H9 (cell line): ENCODE measurements around the gene TSPAN11. TPM values are rescaled to one million over a fixed set of nuclear protein-coding genes. Genes with fewer than 3 reads are reported as not detected.

Source experiments
- DNase-seq: peaks from one replicate; pipeline ENCODE4 v3.0.0-alpha.2; 2017
- H2AFZ ChIP-seq: one replicate; pipeline ENCODE4 v1.6.1; 2013; ENCODE audit warnings: mild to moderate bottlenecking, low read length, control low read depth, moderate library complexity
- H2AK5ac ChIP-seq: 2 replicates; pipeline ENCODE4 v1.6.1; 2013; ENCODE audit warnings: low read length, control low read depth, mixed read lengths; ENCODE audit not compliant: insufficient read length
- H2BK120ac ChIP-seq: one replicate; pipeline ENCODE4 v1.6.1; 2013; ENCODE audit warnings: low read depth, mild to moderate bottlenecking, low read length, control low read depth, inconsistent platforms; ENCODE audit not compliant: poor library complexity, severe bottlenecking
- H2BK12ac ChIP-seq: 2 replicates; pipeline ENCODE4 v1.6.1; 2013; ENCODE audit warnings: low read length, control low read depth, mixed read lengths, low read depth; ENCODE audit not compliant: insufficient read length
- H2BK15ac ChIP-seq: 2 replicates; pipeline ENCODE4 v1.6.1; 2013; ENCODE audit warnings: low read depth, low read length, control low read depth
- H2BK20ac ChIP-seq: one replicate; pipeline ENCODE4 v1.6.1; 2013; ENCODE audit warnings: low read depth, mild to moderate bottlenecking, low read length, control low read depth, inconsistent platforms; ENCODE audit not compliant: poor library complexity, severe bottlenecking
- H2BK5ac ChIP-seq: 2 replicates; pipeline ENCODE4 v1.6.1; 2013; ENCODE audit warnings: low read length, control low read depth, mixed read lengths; ENCODE audit not compliant: insufficient read length
- H3K14ac ChIP-seq: 2 replicates; pipeline ENCODE4 v1.6.1; 2013; ENCODE audit warnings: low read length, control low read depth; ENCODE audit not compliant: insufficient read depth
- H3K18ac ChIP-seq: 2 replicates; pipeline ENCODE4 v1.6.1; 2013; ENCODE audit warnings: low read depth, mild to moderate bottlenecking, mixed read lengths, low read length, control low read depth; ENCODE audit not compliant: insufficient read length
- H3K23ac ChIP-seq: 2 replicates; pipeline ENCODE4 v1.6.1; 2013; ENCODE audit warnings: low read length, control low read depth, mixed read lengths, low read depth; ENCODE audit not compliant: insufficient read length
- H3K23me2 ChIP-seq: 2 replicates; pipeline ENCODE4 v1.6.1; 2013; ENCODE audit warnings: low read depth, mild to moderate bottlenecking, mixed read lengths, low read length, control low read depth; ENCODE audit not compliant: insufficient read length, poor library complexity, severe bottlenecking
- H3K27ac ChIP-seq: 2 replicates; pipeline ENCODE4 v1.5.1; 2013; ENCODE audit warnings: low read length, control low read depth, mixed read lengths, low read depth; ENCODE audit not compliant: insufficient read length
- H3K27me3 ChIP-seq: 2 replicates; pipeline ENCODE4 v1.6.1; 2013; ENCODE audit warnings: low read length, control low read depth, inconsistent platforms; ENCODE audit not compliant: insufficient read depth
- H3K4ac ChIP-seq: 2 replicates; pipeline ENCODE4 v1.6.1; 2013; ENCODE audit warnings: low read depth, mild to moderate bottlenecking, control low read depth, inconsistent platforms, low read length, moderate library complexity
- H3K4me1 ChIP-seq: 2 replicates; pipeline ENCODE4 v1.6.1; 2013; ENCODE audit warnings: low read length, control low read depth, inconsistent platforms; ENCODE audit not compliant: insufficient read depth
- H3K4me2 ChIP-seq: 2 replicates; pipeline ENCODE4 v1.6.1; 2013; ENCODE audit warnings: low read length, control low read depth, mixed read lengths; ENCODE audit not compliant: insufficient read length, insufficient read depth
- H3K56ac ChIP-seq: 2 replicates; pipeline ENCODE4 v1.6.1; 2013; ENCODE audit warnings: low read depth, mild to moderate bottlenecking, mixed read lengths, low read length, control low read depth; ENCODE audit not compliant: insufficient read length
- H3K79me1 ChIP-seq: 2 replicates; pipeline ENCODE4 v1.6.1; 2013; ENCODE audit warnings: low read depth, mild to moderate bottlenecking, moderate library complexity, low read length, control low read depth, inconsistent platforms; ENCODE audit not compliant: insufficient read depth, poor library complexity, severe bottlenecking
- H3K79me2 ChIP-seq: 2 replicates; pipeline ENCODE4 v1.6.1; 2013; ENCODE audit warnings: low read length, control low read depth, inconsistent platforms; ENCODE audit not compliant: insufficient read depth
- H3K9ac ChIP-seq: 2 replicates; pipeline ENCODE4 v1.6.1; 2013; ENCODE audit warnings: low read length, control low read depth, mixed read lengths; ENCODE audit not compliant: insufficient read length; ENCODE audit errors: extremely low read depth
- H3K9me3 ChIP-seq: one replicate; pipeline ENCODE4 v1.6.1; 2013; ENCODE audit warnings: low read depth, low read length, inconsistent platforms; ENCODE audit not compliant: control insufficient read depth
- H3T11ph ChIP-seq: one replicate; pipeline ENCODE4 v1.6.1; 2013; ENCODE audit warnings: mild to moderate bottlenecking, low read length, control low read depth, inconsistent platforms
- H4K20me1 ChIP-seq: one replicate; pipeline ENCODE4 v1.6.1; 2013; ENCODE audit not compliant: control insufficient read depth, insufficient read length, insufficient read depth
- H4K5ac ChIP-seq: 2 replicates; pipeline ENCODE4 v1.6.1; 2013; ENCODE audit warnings: low read depth, mild to moderate bottlenecking, mixed read lengths, low read length, control low read depth; ENCODE audit not compliant: insufficient read length
- H4K8ac ChIP-seq: replicated peaks from 2 replicates; pipeline ENCODE4 v1.6.1; 2013; ENCODE audit warnings: low read length, control low read depth, mixed read lengths, low read depth; ENCODE audit not compliant: insufficient read length
- H4K91ac ChIP-seq: 2 replicates; pipeline ENCODE4 v1.6.1; 2013; ENCODE audit warnings: low read depth, mild to moderate bottlenecking, moderate library complexity, mixed read lengths, low read length, control low read depth; ENCODE audit not compliant: insufficient read length
- H3K27ac Mint-ChIP-seq, 3 experiments: 2 replicates in 2 of 3; 3 replicates in 1 of 3; pipeline ENCODE4 v1.8.0; 2020 to 2021; ENCODE audit warnings: mixed read lengths in 3 of 3, mild to moderate bottlenecking in 1 of 3, moderate library complexity in 1 of 3
- H3K27me3 Mint-ChIP-seq: 2 replicates; pipeline ENCODE4 v1.8.0; 2021; ENCODE audit warnings: low read depth, mild to moderate bottlenecking, moderate library complexity, mixed read lengths
- H3K36me3 Mint-ChIP-seq, 3 experiments: 2 replicates in 2 of 3; 3 replicates in 1 of 3; pipeline ENCODE4 v1.8.0; 2020 to 2021; ENCODE audit warnings: low read depth in 3 of 3, mixed read lengths in 3 of 3; ENCODE audit not compliant: insufficient read depth in 1 of 3
- H3K4me1 Mint-ChIP-seq, 2 experiments: 2 replicates each; pipeline ENCODE4 v1.8.0; 2020; ENCODE audit warnings: mixed read lengths in 2 of 2
- H3K4me3 Mint-ChIP-seq, 2 experiments: 2 replicates in 1 of 2; 3 replicates in 1 of 2; pipeline ENCODE4 v1.8.0; 2020 to 2021; ENCODE audit warnings: mild to moderate bottlenecking in 2 of 2, mixed read lengths in 2 of 2, moderate library complexity in 1 of 2
- H3K9me3 Mint-ChIP-seq, 2 experiments: 2 replicates in 1 of 2; 3 replicates in 1 of 2; pipeline ENCODE4 v1.8.0; 2020; ENCODE audit warnings: mild to moderate bottlenecking in 2 of 2, mixed read lengths in 2 of 2, moderate library complexity in 1 of 2
- WGBS: extraction: QIAGEN DNeasy Blood & Tissue Kit; methylation state at CpG from one replicate; pipeline ENCODE4 v1.1.7; 2013; ENCODE audit warnings: missing lambda C conversion rate, low lambda C conversion rate, mixed read lengths; ENCODE audit not compliant: insufficient read length; ENCODE audit errors: extremely low coverage; 5-methylcytosine and 5-hydroxymethylcytosine counted together
- total RNA-seq: library from RNA; stranded (reverse); gene quantifications from 2 replicates; pipeline ENCODE4 v1.2.1, GENCODE V29; 2021
- TF ChIP-seq, protein P1 (sequence below): fragments of 200-600 bp; sonication (generic); conservative IDR thresholded peaks from 3 replicates; pipeline ENCODE4 v1.8.0; 2021; ENCODE audit warnings: antibody characterized with exemption, mild to moderate bottlenecking

The TSPAN11 gene
- total RNA-seq, 1 experiment from 2014 or later: 4.2 TPM

DNA sequence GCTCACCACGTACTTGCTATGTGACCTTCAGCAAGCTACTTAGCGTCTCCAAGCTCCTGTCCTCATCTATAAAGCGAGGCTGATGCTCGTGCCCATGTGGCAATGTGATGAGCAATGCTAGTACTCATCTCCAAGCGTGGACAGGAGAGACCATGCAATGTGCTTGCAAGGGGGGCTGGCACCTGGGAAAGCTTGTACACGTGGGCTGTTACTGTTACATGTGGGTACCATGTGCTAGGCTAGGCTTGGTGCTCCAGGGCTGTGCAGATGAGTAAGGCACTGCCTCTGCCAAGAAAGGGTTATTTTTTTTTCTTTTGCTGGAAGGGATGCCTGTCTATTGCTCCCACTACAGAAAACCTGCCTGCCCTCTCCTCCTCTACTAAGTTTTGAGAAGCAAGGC, 46.6 kb downstream of the TSPAN11 start:
- H2BK12ac ChIP-seq: no peak overlapping the region
- no peaks in the 10 kb centered on the region for H3K36me3 Mint-ChIP-seq
- no peak overlapping the region for H2BK20ac ChIP-seq
- no peak overlapping the region for H3K23ac ChIP-seq
- H3K27ac Mint-ChIP-seq: no peak overlapping the region
- H3K27me3 Mint-ChIP-seq: peaks cover 12% of the 10 kb centered on the region
- H3K9me3 ChIP-seq: no peaks in the 10 kb centered on the region
- H4K91ac ChIP-seq: no peak overlapping the region
- H3K4me3 Mint-ChIP-seq: no peak overlapping the region
- no CpG with 5 or more reads among the region's 6 CpGs for WGBS
- H3K4me1 ChIP-seq: no peaks in the 10 kb centered on the region; the same call in 1 of the 2 replicates
- H2AFZ ChIP-seq: no peak overlapping the region
- H2AK5ac ChIP-seq: no peak overlapping the region
- H3K27ac ChIP-seq: no peak overlapping the region
- TF ChIP-seq, protein P1, sequence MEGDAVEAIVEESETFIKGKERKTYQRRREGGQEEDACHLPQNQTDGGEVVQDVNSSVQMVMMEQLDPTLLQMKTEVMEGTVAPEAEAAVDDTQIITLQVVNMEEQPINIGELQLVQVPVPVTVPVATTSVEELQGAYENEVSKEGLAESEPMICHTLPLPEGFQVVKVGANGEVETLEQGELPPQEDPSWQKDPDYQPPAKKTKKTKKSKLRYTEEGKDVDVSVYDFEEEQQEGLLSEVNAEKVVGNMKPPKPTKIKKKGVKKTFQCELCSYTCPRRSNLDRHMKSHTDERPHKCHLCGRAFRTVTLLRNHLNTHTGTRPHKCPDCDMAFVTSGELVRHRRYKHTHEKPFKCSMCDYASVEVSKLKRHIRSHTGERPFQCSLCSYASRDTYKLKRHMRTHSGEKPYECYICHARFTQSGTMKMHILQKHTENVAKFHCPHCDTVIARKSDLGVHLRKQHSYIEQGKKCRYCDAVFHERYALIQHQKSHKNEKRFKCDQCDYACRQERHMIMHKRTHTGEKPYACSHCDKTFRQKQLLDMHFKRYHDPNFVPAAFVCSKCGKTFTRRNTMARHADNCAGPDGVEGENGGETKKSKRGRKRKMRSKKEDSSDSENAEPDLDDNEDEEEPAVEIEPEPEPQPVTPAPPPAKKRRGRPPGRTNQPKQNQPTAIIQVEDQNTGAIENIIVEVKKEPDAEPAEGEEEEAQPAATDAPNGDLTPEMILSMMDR: no peak
- no peak overlapping the region for H3K4ac ChIP-seq
- H4K20me1 ChIP-seq: no peaks in the 10 kb centered on the region
- no peaks in the 10 kb centered on the region for H3K27me3 ChIP-seq
- DNase-seq: no peak
- no peak overlapping the region for H2BK120ac ChIP-seq
- H3K14ac ChIP-seq: no peak overlapping the region
- H2BK5ac ChIP-seq: no peak overlapping the region
- H3T11ph ChIP-seq: no peak overlapping the region
- no peak overlapping the region for H3K18ac ChIP-seq
- H2BK15ac ChIP-seq: no peak overlapping the region
- no peaks in the 10 kb centered on the region for H3K79me1 ChIP-seq
- H3K9ac ChIP-seq: no peak overlapping the region
- H4K5ac ChIP-seq: no peak overlapping the region
- H3K4me2 ChIP-seq: no peak overlapping the region
- H3K9me3 Mint-ChIP-seq: no peaks in the 10 kb centered on the region
- H3K79me2 ChIP-seq: no peaks in the 10 kb centered on the region
- H4K8ac ChIP-seq: no peak overlapping the region
- H3K56ac ChIP-seq: no peak overlapping the region
- H3K4me1 Mint-ChIP-seq: peaks cover 26 to 28% of the 10 kb centered on the region in 2 experiments
- no peaks in the 10 kb centered on the region for H3K23me2 ChIP-seq
